ENCODE data around the gene RTN1. TPM values are rescaled to one million over a fixed set of nuclear protein-coding genes. Genes with fewer than 3 reads are reported as not detected.

RTN1 gene
- polyA plus RNA-seq, 2 of the 4 experiments (the other 2 are of a cell fraction), result 0.09 TPM; not detected in 1

DNA sequence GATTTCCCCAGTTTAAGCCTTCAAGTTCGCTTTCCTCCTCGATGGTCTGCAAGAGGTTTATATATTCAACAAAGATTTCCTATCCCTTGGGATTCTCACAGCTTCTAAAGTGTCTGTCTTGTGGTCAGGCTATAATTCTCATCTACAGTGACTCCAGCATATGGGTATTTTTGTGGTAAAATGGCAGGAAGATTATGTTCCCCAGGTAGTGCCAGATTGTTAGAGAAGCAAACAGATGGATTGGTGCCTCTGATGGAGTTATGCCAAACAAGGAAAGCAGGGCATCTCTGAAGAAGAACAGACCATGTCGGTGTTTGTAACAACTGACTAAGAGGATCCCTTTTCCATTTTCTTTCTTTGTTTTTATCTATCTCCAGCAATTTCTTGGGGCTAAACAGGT is 288.4 kb downstream of the RTN1 start:
- FAIRE-seq (no peak), ATAC-seq (no peak), DNase-seq (ENCODE audit: low read depth in 1 of 2, low spot score in 1 of 2) (no peak)
- Histone ChIP-seq H3K27ac (no peak overlapping the region), H3K4me2 (no peak overlapping the region), H3K4me3 (no peak overlapping the region), H3K4me1 (no peaks in the 10 kb centered on the region), H3K9me3 (no peaks in the 10 kb centered on the region)
- ChIA-PET POLR2A (no interaction called here), CTCF (interaction anchor here (1.4 kb wide), 1 partner anchor 1081 kb away, joined by 4 read pairs; no protein-coding TSS in a partner anchor)
- 38% methylated on average over 3 of the region's 3 CpGs for WGBS (ENCODE audit: missing lambda C conversion rate)
- TF ChIP-seq, protein P1, sequence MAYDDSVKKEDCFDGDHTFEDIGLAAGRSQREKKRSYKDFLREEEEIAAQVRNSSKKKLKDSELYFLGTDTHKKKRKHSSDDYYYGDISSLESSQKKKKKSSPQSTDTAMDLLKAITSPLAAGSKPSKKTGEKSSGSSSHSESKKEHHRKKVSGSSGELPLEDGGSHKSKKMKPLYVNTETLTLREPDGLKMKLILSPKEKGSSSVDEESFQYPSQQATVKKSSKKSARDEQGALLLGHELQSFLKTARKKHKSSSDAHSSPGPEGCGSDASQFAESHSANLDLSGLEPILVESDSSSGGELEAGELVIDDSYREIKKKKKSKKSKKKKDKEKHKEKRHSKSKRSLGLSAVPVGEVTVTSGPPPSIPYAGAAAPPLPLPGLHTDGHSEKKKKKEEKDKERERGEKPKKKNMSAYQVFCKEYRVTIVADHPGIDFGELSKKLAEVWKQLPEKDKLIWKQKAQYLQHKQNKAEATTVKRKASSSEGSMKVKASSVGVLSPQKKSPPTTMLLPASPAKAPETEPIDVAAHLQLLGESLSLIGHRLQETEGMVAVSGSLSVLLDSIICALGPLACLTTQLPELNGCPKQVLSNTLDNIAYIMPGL (CRISPR knock-in tag; IDR thresholded peaks at IDR 0.05; ENCODE audit: borderline replicate concordance), result no peak
- TF ChIP-seq EHMT2 (IDR thresholded peaks at IDR 0.05; ENCODE audit: low read depth) (no peak), EP300 (IDR thresholded peaks at IDR 0.05) (no peak), ZSCAN20 (CRISPR knock-in tag; IDR thresholded peaks at IDR 0.05) (no peak)

DNA sequence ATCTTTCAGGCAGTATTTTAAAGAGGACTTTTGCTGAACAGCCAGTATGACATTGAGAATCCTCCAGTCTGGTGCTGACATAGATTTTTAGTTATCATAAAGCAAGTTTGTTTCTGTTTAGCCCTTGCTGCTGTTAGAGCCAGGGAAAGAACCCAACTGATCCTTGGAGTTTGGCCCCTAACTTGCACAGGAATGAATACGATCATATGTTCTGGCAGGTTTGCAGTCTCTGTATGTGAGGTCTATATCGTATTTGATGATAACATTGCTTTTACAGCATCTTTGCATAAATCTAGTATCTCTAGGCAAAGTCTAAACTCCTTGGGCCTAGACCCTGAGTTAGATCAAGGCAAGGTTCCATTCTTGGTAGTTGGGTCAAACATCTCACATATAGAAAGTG is 289.7 kb downstream of the RTN1 start:
- ChIA-PET CTCF (interaction anchor here (0.6 to 1.4 kb wide), 2 partner anchors 11 to 1080 kb away, joined by 3 to 4 read pairs; no protein-coding TSS in a partner anchor), POLR2A (no interaction called here)
- DNase-seq (ENCODE audit: low read depth in 1 of 2, low spot score in 1 of 2) (no peak), FAIRE-seq (no peak), ATAC-seq (no peak)
- Histone ChIP-seq H3K4me1 (no peaks in the 10 kb centered on the region), H3K9me3 (no peaks in the 10 kb centered on the region), H3K4me3 (no peak overlapping the region), H3K27ac (no peak overlapping the region), H3K4me2 (no peak overlapping the region)
- TF ChIP-seq JUN (IDR thresholded peaks at IDR 0.05), result no peak
- TF ChIP-seq HOXB5 (CRISPR knock-in tag; IDR thresholded peaks at IDR 0.05), result no peak
- no peak for TF ChIP-seq GATA3 (IDR thresholded peaks at IDR 0.05; ENCODE audit: borderline replicate concordance)
- no peak for TF ChIP-seq HOXA7 (CRISPR knock-in tag; IDR thresholded peaks at IDR 0.05)
- no peak for TF ChIP-seq SREBF2 (IDR thresholded peaks at IDR 0.05)
- no peak for TF ChIP-seq POLR2A (IDR thresholded peaks at IDR 0.05; ENCODE audit: low read length)
- TF ChIP-seq, protein P2, sequence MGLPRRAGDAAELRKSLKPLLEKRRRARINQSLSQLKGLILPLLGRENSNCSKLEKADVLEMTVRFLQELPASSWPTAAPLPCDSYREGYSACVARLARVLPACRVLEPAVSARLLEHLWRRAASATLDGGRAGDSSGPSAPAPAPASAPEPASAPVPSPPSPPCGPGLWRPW (IDR thresholded peaks at IDR 0.05), result no peak
- 49% methylated on average over 2 of the region's 2 CpGs for WGBS (ENCODE audit: missing lambda C conversion rate)

DNA sequence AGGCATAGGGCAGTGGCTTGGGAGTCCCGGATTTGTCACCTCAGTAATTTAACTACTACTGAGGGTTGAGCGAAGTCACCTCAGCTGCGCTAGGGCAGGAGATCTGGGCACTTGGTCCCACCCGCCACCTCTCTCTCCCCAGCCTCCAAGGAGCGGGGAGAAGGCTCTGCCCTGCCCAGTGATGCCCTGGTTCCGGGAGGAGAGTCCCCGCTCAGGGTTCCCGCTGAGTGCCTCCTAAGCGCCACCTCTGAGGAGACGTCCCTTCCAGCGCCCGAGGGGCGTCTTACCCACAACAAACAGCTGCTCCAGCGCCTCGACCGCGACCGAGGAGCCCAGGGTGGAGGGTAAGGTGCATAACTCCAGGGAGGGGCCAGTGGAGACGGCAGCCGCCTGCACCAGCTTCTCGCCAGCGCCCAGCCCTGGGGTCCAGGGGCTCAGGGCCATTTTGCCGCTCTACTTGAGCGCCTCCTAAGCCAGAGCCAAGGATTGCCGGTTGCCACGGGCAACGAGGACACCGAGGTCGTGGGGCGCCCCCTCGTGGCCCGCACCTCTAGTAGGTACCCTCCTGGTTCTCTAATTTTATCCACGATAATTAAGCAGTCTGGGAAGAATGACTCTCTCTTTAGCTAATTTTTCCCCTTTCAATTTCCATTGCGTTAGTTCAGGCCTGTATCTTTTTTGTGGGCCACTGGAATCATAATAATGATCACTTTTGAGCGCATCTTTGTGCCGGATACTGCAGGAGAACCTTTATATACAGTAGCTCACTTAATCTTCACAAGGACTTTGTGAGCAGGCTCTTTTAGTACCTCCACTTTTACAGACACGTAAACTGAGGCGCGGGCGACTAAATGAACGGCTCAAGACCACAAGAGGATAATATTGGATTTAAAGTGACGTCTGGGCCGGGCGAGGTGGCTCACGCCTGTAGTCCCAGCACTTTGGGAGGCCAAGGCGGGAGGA is 294.0 kb downstream of the RTN1 start, which contains the start of gene CCDC175:
CCDC175 (minus strand) TSS at position 481 of the 963 bp plus-strand sequence; CDS start at position 444, 37 bp downstream.
- ATAC-seq, result peak; percentile 96 to 100
- 15% methylated on average over 33 of the region's 46 CpGs for WGBS (ENCODE audit: missing lambda C conversion rate)
- Histone ChIP-seq H3K27ac (peak within 1 kb of the TSS; percentile 52 to 71; a peak in 4 of 6 replicates), H3K4me2 (peak within 1 kb of the TSS; percentile 97), H3K4me3 (peak within 1 kb of the TSS; percentile 58), H3K4me1 (no peaks in the 10 kb centered on the region), H3K9me3 (no peaks in the 10 kb centered on the region)
- DNase-seq (ENCODE audit: low read depth in 1 of 2, low spot score in 1 of 2), result peak; percentile 77 to 87
- CTCF ChIA-PET, result interaction anchor here (0.6 to 6.2 kb wide), 52 partner anchors 9 to 1075 kb away, joined by 3 to 69 read pairs (median 4); partner anchors contain the start of genes JKAMP and L3HYPDH
- no peak for FAIRE-seq
- POLR2A ChIA-PET, result interaction anchor here (0.8 to 1.4 kb wide), 2 partner anchors 69 to 93 kb away, joined by 3 to 13 read pairs; partner anchors contain the start of genes JKAMP and L3HYPDH
- TF ChIP-seq, protein P3, sequence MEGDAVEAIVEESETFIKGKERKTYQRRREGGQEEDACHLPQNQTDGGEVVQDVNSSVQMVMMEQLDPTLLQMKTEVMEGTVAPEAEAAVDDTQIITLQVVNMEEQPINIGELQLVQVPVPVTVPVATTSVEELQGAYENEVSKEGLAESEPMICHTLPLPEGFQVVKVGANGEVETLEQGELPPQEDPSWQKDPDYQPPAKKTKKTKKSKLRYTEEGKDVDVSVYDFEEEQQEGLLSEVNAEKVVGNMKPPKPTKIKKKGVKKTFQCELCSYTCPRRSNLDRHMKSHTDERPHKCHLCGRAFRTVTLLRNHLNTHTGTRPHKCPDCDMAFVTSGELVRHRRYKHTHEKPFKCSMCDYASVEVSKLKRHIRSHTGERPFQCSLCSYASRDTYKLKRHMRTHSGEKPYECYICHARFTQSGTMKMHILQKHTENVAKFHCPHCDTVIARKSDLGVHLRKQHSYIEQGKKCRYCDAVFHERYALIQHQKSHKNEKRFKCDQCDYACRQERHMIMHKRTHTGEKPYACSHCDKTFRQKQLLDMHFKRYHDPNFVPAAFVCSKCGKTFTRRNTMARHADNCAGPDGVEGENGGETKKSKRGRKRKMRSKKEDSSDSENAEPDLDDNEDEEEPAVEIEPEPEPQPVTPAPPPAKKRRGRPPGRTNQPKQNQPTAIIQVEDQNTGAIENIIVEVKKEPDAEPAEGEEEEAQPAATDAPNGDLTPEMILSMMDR (IDR thresholded peaks at IDR 0.05), result peak; percentile 91
- TF ChIP-seq SMC3 (IDR thresholded peaks at IDR 0.05), result peak; percentile 82
- TF ChIP-seq RAD21 (conservative IDR thresholded peaks at IDR 0.05 in 1 of 2, IDR thresholded peaks at IDR 0.05 in 1 of 2), result peak; percentile 78 to 85
- no peak for TF ChIP-seq NFE2L2 (conservative IDR thresholded peaks at IDR 0.05; ENCODE audit: low read length)
